Pancreas (tissue), 10 donors: ENCODE results near the gene SLC24A3. TPM values are rescaled to one million over a fixed set of nuclear protein-coding genes. Genes with fewer than 3 reads are reported as not detected.

Source experiments
- ATAC-seq, 4 donors: fragments of 200-7000 bp; cut with Tn5 transposase; one replicate each; pipeline versions ENCODE4 v1.8.0 to v1.9.1; 2020; ENCODE audit warnings: mild to moderate bottlenecking in 4 of 4, moderate library complexity in 4 of 4
- DNase-seq, 6 donors: peaks; one replicate each; pipeline ENCODE4 v3.0.0-alpha.2; 2020
- FAIRE-seq: peaks from 2 replicates; lab custom pipeline; 2012; peaks lifted over from hg19 to GRCh38; lab: Jason Lieb, UNC
- H3K27ac ChIP-seq, 4 donors: fragments of 200-600 bp; sonication (generic); 1 replicate in 3 of 4; 2 replicates in 1 of 4; pipeline versions ENCODE4 v1.5.0 to v1.8.0; 2020
- H3K27me3 ChIP-seq, 4 donors: fragments of 200-600 bp; one replicate each; pipeline ENCODE4 v1.8.0; 2021
- H3K36me3 ChIP-seq, 3 donors: fragments of 200-600 bp; sonication (generic) in 1 of 3; one replicate each; pipeline versions ENCODE4 v1.5.0 to v1.8.0; 2020 to 2021
- H3K4me1 ChIP-seq, 3 donors: fragments of 200-600 bp; one replicate each; pipeline ENCODE4 v1.8.0; 2021
- H3K4me3 ChIP-seq, 4 donors: fragments of 200-600 bp; sonication (generic) in 2 of 4; one replicate each; pipeline versions ENCODE4 v1.5.0 to v1.8.0; 2020 to 2021
- H3K9me3 ChIP-seq, 4 donors: fragments of 200-600 bp; one replicate each; pipeline ENCODE4 v1.8.0; 2021
- CTCF ChIP-seq, 4 donors: fragments of 200-600 bp; sonication (generic) in 3 of 4; IDR thresholded peaks; one replicate each; pipeline versions ENCODE4 v1.5.0 to v1.8.0; 2021; ENCODE audit warnings: antibody characterized with exemption in 4 of 4
- WGBS, 2 donors: extraction: QIAGEN DNeasy Blood & Tissue Kit; methylation state at CpG; one replicate each; pipeline ENCODE4 v1.1.7; 2013; 5-methylcytosine and 5-hydroxymethylcytosine counted together
- intact Hi-C, 3 donors: fragments of 100-400 bp; cut with DNase I; formaldehyde crosslinking; loops; one replicate each; pipeline versions ENCODE4 v1.11.1 to v1.14.2; 2022
- polyA plus RNA-seq, 2 donors: library from polyadenylated mRNA; stranded (reverse); fragments of 200-250 nt; gene quantifications; one replicate each; pipeline ENCODE4 v1.2.3, GENCODE V29; 2013
- total RNA-seq, 6 donors: library from RNA; stranded (reverse); fragmentation: NEBNext Ultra II Directional in 4 of 6; extraction: Animal tissue kit (Norgen Biotek cat#: 25700) in 4 of 6; gene quantifications; one replicate each; pipeline versions ENCODE4 v1.2.1 to v1.2.4, GENCODE V29; 2021 to 2023
- donor health status: healthy with polysubstance abuse.
- donor health status: DM: no; HTN: no; CAD: no; lungs with moderate emphysema.
- donor health status: DM: no; HTN: no; CAD: no.
- donor health status: control.
- donor health status: control.
- donor health status: Bipolar disorder and iron deficiency.
- donor health status: DM: yes; HTN: yes; CAD: no.
- donor health status: DM: no; HTN: no; CAD: no.
- donor health status: DM: no; HTN: no; CAD: no.
- donor health status: DM: yes; HTN: yes; CAD: no.

Gene SLC24A3
- total and polyA plus RNA-seq, 8 donors: 0.28 to 0.87 (median 0.49) TPM

- Histone ChIP-seq H3K4me1 (no peaks in the 10 kb centered on the region), H3K36me3 (no peaks in the 10 kb centered on the region), H3K9me3 (no peaks in the 10 kb centered on the region), H3K27me3 (peaks cover 0 to 3% (median 0%) of the 10 kb centered on the region in 4 donors), H3K27ac (no peak overlapping the region), H3K4me3 (no peak overlapping the region)
- WGBS, 2 donors: 71 to 76% methylated on average over 6 of the region's 6 CpGs
- no peak for FAIRE-seq
- no peak for TF ChIP-seq CTCF (IDR thresholded peaks at IDR 0.05)
- intact Hi-C loops: no loop called here
- no peak for DNase-seq
- no peak for ATAC-seq
Measured at GRCh38 chr20:19453862-19454261, 241.4 kb downstream of the SLC24A3 start.

DNA sequence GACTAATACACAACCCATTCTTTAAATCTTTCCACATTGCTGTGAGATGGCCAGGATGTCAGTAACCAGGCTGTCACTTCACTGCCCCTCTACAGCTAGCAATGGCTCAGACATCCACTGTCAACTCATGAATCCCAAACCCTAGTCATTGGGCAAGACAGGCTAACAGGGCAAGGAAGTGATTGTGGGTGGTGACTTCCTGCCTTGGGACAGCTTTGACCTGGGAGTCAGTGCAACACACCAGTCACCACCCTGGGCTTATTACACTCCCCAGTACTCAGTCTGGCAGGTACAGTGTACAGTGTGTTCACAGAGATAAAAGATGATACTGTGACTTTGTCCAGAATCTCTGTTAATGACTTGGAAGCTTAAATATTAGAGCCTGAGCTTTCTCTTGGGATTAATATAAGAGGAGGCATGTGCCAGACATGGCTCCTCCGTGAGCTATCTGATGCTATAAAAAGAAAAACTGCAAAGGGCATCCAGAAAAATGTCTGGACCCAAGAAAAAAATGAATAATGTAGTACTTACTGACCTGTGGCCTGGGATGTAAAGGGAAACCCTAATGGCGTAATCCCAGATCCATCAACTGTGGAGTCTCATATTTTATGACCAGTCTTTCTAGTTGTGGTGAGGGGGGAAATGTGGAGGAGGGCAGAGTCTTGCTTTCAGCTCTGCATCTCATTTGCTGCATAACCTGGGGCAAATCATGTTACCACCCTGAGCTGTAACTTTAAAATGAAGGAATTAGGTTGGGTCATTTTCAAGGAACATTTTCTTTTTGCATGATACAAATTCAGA, 244.4 kb downstream of the SLC24A3 start:
- Histone ChIP-seq H3K27me3 (peaks cover 0 to 3% (median 0%) of the 10 kb centered on the region in 4 donors), H3K36me3 (no peaks in the 10 kb centered on the region), H3K9me3 (no peaks in the 10 kb centered on the region), H3K27ac (no peak overlapping the region), H3K4me3 (no peak overlapping the region), H3K4me1 (no peaks in the 10 kb centered on the region)
- intact Hi-C loops: no loop called here
- DNase-seq: no peak
- 58 to 68% methylated on average over 2 of the region's 2 CpGs for WGBS, 2 donors
- no peak for FAIRE-seq
- no peak for ATAC-seq
- no peak for TF ChIP-seq CTCF (IDR thresholded peaks at IDR 0.05)

- H3K4me1 ChIP-seq: no peaks in the 10 kb centered on the region
- no peak for ATAC-seq
- 42 to 50% methylated on average over 3 of the region's 3 CpGs for WGBS, 2 donors
- no peak overlapping the region for H3K27ac ChIP-seq
- H3K4me3 ChIP-seq: no peak overlapping the region
- no peak for TF ChIP-seq CTCF (IDR thresholded peaks at IDR 0.05)
- FAIRE-seq: no peak
- H3K36me3 ChIP-seq: no peaks in the 10 kb centered on the region
- intact Hi-C loops: no loop called here
- no peak for DNase-seq
- H3K9me3 ChIP-seq: no peaks in the 10 kb centered on the region
- H3K27me3 ChIP-seq: peaks cover 0 to 3% (median 0%) of the 10 kb centered on the region in 4 donors
Measured at GRCh38 chr20:19457611-19458010, 245.2 kb downstream of the SLC24A3 start.

GRCh38 chr20:19460386-19460785, 247.9 kb downstream of the SLC24A3 start:
- intact Hi-C loops: no loop called here
- no peak for ATAC-seq
- Histone ChIP-seq H3K27ac (no peak overlapping the region), H3K4me1 (no peaks in the 10 kb centered on the region), H3K27me3 (peaks cover 0 to 2% (median 0%) of the 10 kb centered on the region in 4 donors), H3K36me3 (no peaks in the 10 kb centered on the region), H3K4me3 (no peak overlapping the region), H3K9me3 (no peaks in the 10 kb centered on the region)
- no peak for DNase-seq
- FAIRE-seq: no peak
- 59 to 70% methylated on average over 6 of the region's 6 CpGs for WGBS, 2 donors
- no peak for TF ChIP-seq CTCF (IDR thresholded peaks at IDR 0.05)

- no peaks in the 10 kb centered on the region for H3K9me3 ChIP-seq
- WGBS, 2 donors: 51 to 62% methylated on average over 6 of the region's 6 CpGs
- ATAC-seq: no peak
Measured at GRCh38 chr20:19462491-19462890, 250.0 kb downstream of the SLC24A3 start.

More at GRCh38 chr20:19462491-19462890, 250.0 kb downstream of the SLC24A3 start:
- Histone ChIP-seq H3K27me3 (no peaks in the 10 kb centered on the region), H3K27ac (no peak overlapping the region), H3K4me3 (no peak overlapping the region), H3K36me3 (no peaks in the 10 kb centered on the region), H3K4me1 (no peaks in the 10 kb centered on the region)
- no peak for DNase-seq
- TF ChIP-seq CTCF (IDR thresholded peaks at IDR 0.05): no peak
- intact Hi-C loops: no loop called here
- no peak for FAIRE-seq
